HEK293 (cell line): ENCODE measurements around the gene MYO9B.
A peak's percentile ranks its signal among the peaks of the same experiment; 100 is the strongest.

Source experiments
- CTCF ChIA-PET: fragments of 350-600 bp; formaldehyde crosslinking; extraction: SDS; loops from one replicate; lab custom pipeline; 2021; ENCODE audit warnings: antibody characterized with exemption; lab: Yijun Ruan, JAX
- POLR2A ChIA-PET: fragments of 300-600 bp; formaldehyde crosslinking; extraction: SDS; loops from one replicate; lab custom pipeline; 2020; ENCODE audit warnings: antibody characterized with exemption, inconsistent platforms; lab: Yijun Ruan, JAX
- H3K27ac ChIP-seq: fragments of 200-500 bp; sonication (Bioruptor generic); 2 replicates; pipeline ENCODE4 v1.5.1; 2014; ENCODE audit warnings: low read depth, low read length, control low read depth, inconsistent platforms; ENCODE audit errors: extremely low read depth
- H3K36me3 ChIP-seq, 2 experiments: fragments of 200-500 bp in 1 of 2; sonication (Bioruptor generic) in 1 of 2; 1 replicate in 1 of 2; 2 replicates in 1 of 2; pipeline ENCODE4 v1.5.1; 2014 to 2017; ENCODE audit warnings: inconsistent platforms in 2 of 2, low read length in 2 of 2; ENCODE audit not compliant: control insufficient read depth in 2 of 2, insufficient read depth in 1 of 2
- H3K4me1 ChIP-seq: fragments of 200-500 bp; sonication (Bioruptor generic); 2 replicates; pipeline ENCODE4 v1.5.1; 2014; ENCODE audit warnings: mild to moderate bottlenecking, low read length, inconsistent platforms; ENCODE audit not compliant: control insufficient read depth, insufficient read depth
- H3K4me3 ChIP-seq: 2 replicates; pipeline ENCODE4 v1.5.1; 2011; ENCODE audit warnings: low read depth, mild to moderate bottlenecking, control low read depth, low read length, moderate library complexity
- H3K9me3 ChIP-seq: fragments of 200-500 bp; sonication (Bioruptor generic); 2 replicates; pipeline ENCODE4 v1.5.1; 2014; ENCODE audit warnings: low read depth, low read length, inconsistent platforms; ENCODE audit not compliant: control insufficient read depth, insufficient read depth
- BCL11A ChIP-seq: fragments of 450-650 bp; formaldehyde crosslinking; IDR thresholded peaks from 2 replicates; pipeline ENCODE4 v1.5.1; 2016; ENCODE audit warnings: low read depth, missing biosample characterization, missing genetic modification characterization
- CTCF ChIP-seq: fragments of 450-650 bp; formaldehyde crosslinking; IDR thresholded peaks from 2 replicates; pipeline ENCODE4 v1.5.1; 2016; ENCODE audit warnings: missing biosample characterization, missing genetic modification characterization
- EGR2 ChIP-seq: fragments of 450-650 bp; formaldehyde crosslinking; IDR thresholded peaks from 2 replicates; pipeline ENCODE4 v1.5.1; 2016; ENCODE audit warnings: low read depth, missing biosample characterization, missing genetic modification characterization
- FEZF1 ChIP-seq: fragments of 450-650 bp; formaldehyde crosslinking; IDR thresholded peaks from 2 replicates; pipeline ENCODE4 v1.5.1; 2016; ENCODE audit warnings: missing biosample characterization, missing genetic modification characterization
- GFI1B ChIP-seq: fragments of 450-650 bp; formaldehyde crosslinking; IDR thresholded peaks from 2 replicates; pipeline ENCODE4 v1.5.1; 2016; ENCODE audit warnings: missing biosample characterization, missing genetic modification characterization
- GLI2 ChIP-seq: fragments of 450-650 bp; formaldehyde crosslinking; IDR thresholded peaks from 2 replicates; pipeline ENCODE4; 2017; ENCODE audit warnings: missing biosample characterization, missing genetic modification characterization, low read depth, borderline replicate concordance
- GLIS1 ChIP-seq: fragments of 450-650 bp; formaldehyde crosslinking; IDR thresholded peaks from 2 replicates; pipeline ENCODE4 v1.5.1; 2016; ENCODE audit warnings: missing biosample characterization, missing genetic modification characterization
- GLIS2 ChIP-seq: fragments of 450-650 bp; formaldehyde crosslinking; IDR thresholded peaks from 2 replicates; pipeline ENCODE4 v1.5.1; 2016; ENCODE audit warnings: missing biosample characterization, missing genetic modification characterization
- HOXC10 ChIP-seq: sonication (generic); formaldehyde crosslinking; IDR thresholded peaks from 2 replicates; pipeline ENCODE4 v1.8.1; 2023; ENCODE audit warnings: mild to moderate bottlenecking, missing genetic modification reagents
- KLF1 ChIP-seq: fragments of 450-650 bp; formaldehyde crosslinking; IDR thresholded peaks from 2 replicates; pipeline ENCODE4 v1.5.1; 2016; ENCODE audit warnings: missing biosample characterization, missing genetic modification characterization
- KLF9 ChIP-seq: fragments of 450-650 bp; formaldehyde crosslinking; IDR thresholded peaks from 2 replicates; pipeline ENCODE4 v1.5.1; 2016; ENCODE audit warnings: missing biosample characterization, missing genetic modification characterization, low read depth
- PATZ1 ChIP-seq: fragments of 450-650 bp; formaldehyde crosslinking; IDR thresholded peaks from 2 replicates; pipeline ENCODE4 v1.5.1; 2016; ENCODE audit warnings: missing biosample characterization, missing genetic modification characterization
- SP2 ChIP-seq: fragments of 450-650 bp; formaldehyde crosslinking; IDR thresholded peaks from 2 replicates; pipeline ENCODE4 v1.5.1; 2016; ENCODE audit warnings: missing biosample characterization, missing genetic modification characterization
- ZBTB17 ChIP-seq: fragments of 450-650 bp; formaldehyde crosslinking; IDR thresholded peaks from 2 replicates; pipeline ENCODE4 v1.5.1; 2016; ENCODE audit warnings: missing biosample characterization, missing genetic modification characterization
- ZBTB44 ChIP-seq: fragments of 450-650 bp; IDR thresholded peaks from 2 replicates; pipeline ENCODE4 v1.5.1; 2018; ENCODE audit warnings: missing biosample characterization, mild to moderate bottlenecking, missing genetic modification characterization
- ZFHX2 ChIP-seq: fragments of 450-650 bp; formaldehyde crosslinking; conservative IDR thresholded peaks from 2 replicates; pipeline ENCODE4 v1.5.1; 2016; ENCODE audit warnings: missing biosample characterization, missing genetic modification characterization
- ZNF121 ChIP-seq: fragments of 450-650 bp; formaldehyde crosslinking; IDR thresholded peaks from 2 replicates; pipeline ENCODE4 v1.5.1; 2016; ENCODE audit warnings: missing biosample characterization, missing genetic modification characterization
- ZNF133 ChIP-seq: fragments of 450-650 bp; formaldehyde crosslinking; IDR thresholded peaks from 2 replicates; pipeline ENCODE4 v1.5.1; 2016; ENCODE audit warnings: missing biosample characterization, missing genetic modification characterization
- ZNF248 ChIP-seq: fragments of 450-650 bp; formaldehyde crosslinking; IDR thresholded peaks from 2 replicates; pipeline ENCODE4 v1.5.1; 2017; ENCODE audit warnings: missing biosample characterization, missing genetic modification characterization
- ZNF394 ChIP-seq: fragments of 450-650 bp; formaldehyde crosslinking; IDR thresholded peaks from 2 replicates; pipeline ENCODE4 v1.5.1; 2016; ENCODE audit warnings: missing biosample characterization, missing genetic modification characterization, mild to moderate bottlenecking, moderate library complexity, borderline replicate concordance
- ZNF514 ChIP-seq: fragments of 450-650 bp; formaldehyde crosslinking; IDR thresholded peaks from 2 replicates; pipeline ENCODE4 v1.5.1; 2016; ENCODE audit warnings: missing biosample characterization, missing genetic modification characterization
- ZNF549 ChIP-seq: fragments of 450-650 bp; IDR thresholded peaks from 2 replicates; pipeline ENCODE4 v1.5.1; 2018; ENCODE audit warnings: missing biosample characterization, missing genetic modification characterization, mild to moderate bottlenecking, inconsistent platforms, moderate library complexity
- ZNF624 ChIP-seq: fragments of 450-650 bp; formaldehyde crosslinking; IDR thresholded peaks from 2 replicates; pipeline ENCODE4 v1.5.1; 2017; ENCODE audit warnings: missing biosample characterization, missing genetic modification characterization
- ZNF707 ChIP-seq: fragments of 450-650 bp; formaldehyde crosslinking; IDR thresholded peaks from 2 replicates; pipeline ENCODE4 v1.5.1; 2016; ENCODE audit warnings: missing biosample characterization, missing genetic modification characterization
- TF ChIP-seq, protein P1 (sequence below): fragments of 450-650 bp; formaldehyde crosslinking; IDR thresholded peaks from 2 replicates; pipeline ENCODE4 v1.5.1; 2016; ENCODE audit warnings: missing biosample characterization, missing genetic modification characterization
- TF ChIP-seq, protein P2 (sequence below): sonication (generic); formaldehyde crosslinking; IDR thresholded peaks from 2 replicates; pipeline ENCODE4 v1.8.1; 2022; ENCODE audit warnings: mild to moderate bottlenecking, moderate library complexity, missing genetic modification reagents

MYO9B gene

DNA sequence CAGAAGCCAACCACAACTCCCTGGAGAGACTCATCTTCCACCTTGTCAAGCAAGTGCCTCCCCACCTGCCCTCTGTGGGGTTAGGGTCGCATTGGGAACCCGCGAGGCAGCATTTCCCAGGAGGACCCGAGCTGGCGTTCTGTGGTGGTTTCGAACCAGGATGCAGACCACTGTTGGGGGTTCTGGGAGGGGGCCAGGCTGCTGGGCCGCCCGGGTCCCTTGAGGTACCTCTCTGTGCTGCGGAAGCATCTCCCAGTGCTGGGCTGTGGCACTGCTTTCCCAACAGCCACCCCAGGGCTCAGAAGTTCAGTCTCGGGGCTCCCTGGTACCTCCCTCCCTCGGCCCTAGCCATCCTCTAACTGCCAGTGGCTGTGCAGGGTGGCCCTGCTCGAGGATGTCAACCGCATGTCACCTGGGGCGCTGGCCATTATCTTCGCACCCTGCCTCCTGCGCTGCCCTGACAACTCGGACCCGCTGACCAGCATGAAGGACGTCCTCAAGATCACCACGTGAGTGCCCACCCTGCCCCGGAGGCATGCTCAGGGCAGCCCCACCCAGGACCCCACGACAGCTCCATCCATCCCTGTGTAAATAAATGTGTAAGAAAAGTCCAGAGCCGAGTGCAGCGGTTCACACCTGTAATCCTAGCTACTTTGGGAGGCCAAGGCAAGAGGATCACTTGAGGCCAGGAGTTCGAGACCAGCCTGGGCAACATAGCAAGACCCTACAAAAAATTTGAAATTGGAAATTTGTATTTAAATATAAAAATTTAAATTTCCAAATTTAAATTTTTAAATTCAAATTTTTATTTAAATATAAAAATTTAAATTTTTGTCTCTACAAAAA lies 131.4 kb downstream of the MYO9B start:
- POLR2A ChIA-PET = no interaction called here

DNA sequence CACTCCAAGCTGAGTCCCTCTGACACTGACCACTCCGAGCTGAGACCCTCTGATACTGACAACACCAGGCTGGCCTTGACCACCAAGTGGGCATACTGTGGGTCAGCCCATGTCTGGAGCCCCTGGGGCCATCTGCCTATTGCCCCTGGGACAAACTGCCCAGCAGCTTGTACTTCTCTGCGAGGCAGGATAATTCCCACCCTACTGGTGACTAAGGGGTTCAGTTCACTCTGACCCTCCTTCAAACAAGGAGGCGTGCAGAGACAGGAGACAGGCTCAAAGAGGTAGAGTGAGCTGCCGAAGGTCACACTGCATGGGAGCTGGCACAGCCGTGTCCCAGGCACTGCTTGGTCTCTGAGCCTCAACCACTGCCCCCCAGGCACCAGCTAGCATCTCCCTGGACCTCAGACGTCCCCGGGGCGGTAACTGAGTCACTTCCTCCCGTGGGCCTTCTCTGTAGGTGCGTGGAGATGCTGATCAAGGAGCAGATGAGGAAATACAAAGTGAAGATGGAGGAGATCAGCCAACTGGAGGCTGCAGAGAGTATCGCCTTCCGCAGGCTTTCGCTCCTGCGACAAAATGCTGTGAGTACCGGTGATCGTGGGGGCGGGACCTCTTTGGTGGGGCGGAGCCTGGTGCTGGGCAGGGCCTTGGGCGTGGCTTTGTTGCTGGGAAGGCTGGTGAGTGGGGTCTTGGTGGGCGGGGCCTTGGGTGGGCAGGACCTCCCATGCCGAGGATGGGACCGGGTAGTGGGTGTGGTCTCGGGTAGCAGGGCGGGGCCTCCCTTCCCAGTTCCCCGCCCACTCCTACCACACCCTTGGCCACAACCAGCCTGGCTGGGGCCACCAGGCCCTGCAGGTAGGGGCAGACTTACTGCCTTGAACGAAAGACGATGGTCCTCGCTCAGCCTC lies 133.8 kb downstream of the MYO9B start:
- Histone ChIP-seq H3K27ac (no peak overlapping the region), H3K9me3 (no peaks in the 10 kb centered on the region), H3K4me3 (no peak overlapping the region), H3K4me1 (no peaks in the 10 kb centered on the region), H3K36me3 (peaks cover 0 to 26% of the 10 kb centered on the region in 2 experiments; a peak in 1 of 3 replicates)
- ChIA-PET POLR2A (interaction anchor here (0.5 kb wide), 1 partner anchor 63 kb away, joined by 3 read pairs; no protein-coding TSS in a partner anchor), CTCF (interaction anchor here (0.6 to 0.7 kb wide), 2 partner anchors 73 to 157 kb away, joined by 3 to 6 read pairs; no protein-coding TSS in a partner anchor)
- TF ChIP-seq GFI1B (tag by site-specific recombination) (no peak), ZFHX2 (peak; percentile 73), GLIS2 (peak; percentile 76; the same call in 1 of the 2 replicates), ZNF514 (tag by site-specific recombination) (no peak), HOXC10 (no peak), SP2 (tag by site-specific recombination) (peak; percentile 92), PATZ1 (tag by site-specific recombination) (peak; percentile 54; the same call in 1 of the 2 replicates), ZBTB17 (tag by site-specific recombination) (peak; percentile 69), BCL11A (no peak), CTCF (tag by site-specific recombination) (no peak), GLIS1 (tag by site-specific recombination) (0 out of 2 replicates have a peak, but pooled peaks have one; percentile 8), ZNF549 (tag by site-specific recombination) (no peak), KLF9 (tag by site-specific recombination) (peak; percentile 98), KLF1 (tag by site-specific recombination) (peak; percentile 91), ZNF133 (tag by site-specific recombination) (no peak), EGR2 (tag by site-specific recombination) (peak; percentile 72), FEZF1 (no peak), ZNF707 (tag by site-specific recombination) (no peak), GLI2 (tag by site-specific recombination) (no peak), ZBTB44 (tag by site-specific recombination) (no peak)
- TF ChIP-seq, protein P1, sequence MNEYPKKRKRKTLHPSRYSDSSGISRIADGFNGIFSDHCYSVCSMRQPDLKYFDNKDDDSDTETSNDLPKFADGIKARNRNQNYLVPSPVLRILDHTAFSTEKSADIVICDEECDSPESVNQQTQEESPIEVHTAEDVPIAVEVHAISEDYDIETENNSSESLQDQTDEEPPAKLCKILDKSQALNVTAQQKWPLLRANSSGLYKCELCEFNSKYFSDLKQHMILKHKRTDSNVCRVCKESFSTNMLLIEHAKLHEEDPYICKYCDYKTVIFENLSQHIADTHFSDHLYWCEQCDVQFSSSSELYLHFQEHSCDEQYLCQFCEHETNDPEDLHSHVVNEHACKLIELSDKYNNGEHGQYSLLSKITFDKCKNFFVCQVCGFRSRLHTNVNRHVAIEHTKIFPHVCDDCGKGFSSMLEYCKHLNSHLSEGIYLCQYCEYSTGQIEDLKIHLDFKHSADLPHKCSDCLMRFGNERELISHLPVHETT (tag by site-specific recombination) = no peak

More for the DNA sequence above, 131.4 kb downstream of the MYO9B start:
- H3K4me1 ChIP-seq = no peaks in the 10 kb centered on the region
- no peak overlapping the region for H3K27ac ChIP-seq
- no peaks in the 10 kb centered on the region for H3K9me3 ChIP-seq
- CTCF ChIA-PET = interaction anchor here (0.7 to 3.3 kb wide), 3 partner anchors 32 to 199 kb away, joined by 3 to 14 read pairs (median 3); no protein-coding TSS in a partner anchor
- no peak for TF ChIP-seq ZNF248 (tag by site-specific recombination)
- 0 out of 2 replicates have a peak, but pooled peaks have one; percentile 34 for TF ChIP-seq ZNF394 (tag by site-specific recombination)
- peak; percentile 73; the same call in 1 of the 2 replicates for TF ChIP-seq ZNF121 (tag by site-specific recombination)
- TF ChIP-seq, protein P2, sequence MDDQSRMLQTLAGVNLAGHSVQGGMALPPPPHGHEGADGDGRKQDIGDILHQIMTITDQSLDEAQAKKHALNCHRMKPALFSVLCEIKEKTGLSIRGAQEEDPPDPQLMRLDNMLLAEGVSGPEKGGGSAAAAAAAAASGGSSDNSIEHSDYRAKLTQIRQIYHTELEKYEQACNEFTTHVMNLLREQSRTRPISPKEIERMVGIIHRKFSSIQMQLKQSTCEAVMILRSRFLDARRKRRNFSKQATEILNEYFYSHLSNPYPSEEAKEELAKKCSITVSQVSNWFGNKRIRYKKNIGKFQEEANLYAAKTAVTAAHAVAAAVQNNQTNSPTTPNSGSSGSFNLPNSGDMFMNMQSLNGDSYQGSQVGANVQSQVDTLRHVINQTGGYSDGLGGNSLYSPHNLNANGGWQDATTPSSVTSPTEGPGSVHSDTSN = no peak
- TF ChIP-seq ZNF624 (tag by site-specific recombination) = no peak
- no peak overlapping the region for H3K4me3 ChIP-seq
- peaks cover 0 to 29% of the 10 kb centered on the region in 2 experiments; a peak in 1 of 3 replicates for H3K36me3 ChIP-seq
